Activated CD4-positive, alpha-beta T cell treated with anti-CD3 and anti-CD28 coated beads, Interleukin-2, amount 10 ng/mL, durations not matched to agents 7 days and 5 days (primary cell): ENCODE results near the gene TMEM127. TPM values are rescaled to one million over a fixed set of nuclear protein-coding genes. Genes with fewer than 3 reads are reported as not detected.
"Not testable (repeated sequence)": the region's sequence is repeated elsewhere in the genome, so short reads cannot be mapped to it uniquely, and the experiment has no call there.

ENCODE experiments used
- CTCF ChIA-PET: fragments of 350-600 bp; sonication (Branson Sonifier 250); formaldehyde crosslinking; loops from one replicate; lab custom pipeline; 2021; ENCODE audit warnings: antibody characterized with exemption; lab: Charles Lee
- POLR2A ChIA-PET: fragments of 350-600 bp; sonication (Branson Sonifier 250); formaldehyde crosslinking; loops from one replicate; lab custom pipeline; 2021; ENCODE audit warnings: antibody characterized with exemption; lab: Charles Lee
- DNase-seq: peaks from one replicate; pipeline ENCODE4 v3.0.0-alpha.2; 2020
- H3K27ac Mint-ChIP-seq: one replicate; pipeline ENCODE4 v1.8.0; 2021; ENCODE audit warnings: mild to moderate bottlenecking, moderate library complexity, mixed read lengths
- H3K27me3 Mint-ChIP-seq: one replicate; pipeline ENCODE4 v1.8.0; 2021; ENCODE audit warnings: mixed read lengths
- H3K36me3 Mint-ChIP-seq: one replicate; pipeline ENCODE4 v1.8.0; 2021; ENCODE audit warnings: low read depth, mixed read lengths
- H3K4me1 Mint-ChIP-seq: one replicate; pipeline ENCODE4 v1.8.0; 2021; ENCODE audit warnings: mixed read lengths
- H3K4me3 Mint-ChIP-seq: one replicate; pipeline ENCODE4 v1.8.0; 2021; ENCODE audit warnings: mild to moderate bottlenecking, moderate library complexity, mixed read lengths
- H3K9me3 Mint-ChIP-seq: one replicate; pipeline ENCODE4 v1.8.0; 2021; ENCODE audit warnings: mixed read lengths
- total RNA-seq, 2 experiments: library from RNA; stranded (reverse); gene quantifications; one replicate each; pipeline ENCODE4 v1.2.3, GENCODE V29; 2021

TMEM127 gene
- total RNA-seq, 2 experiments from 2014 or later = 32.9 to 44.5 TPM

GRCh38 chr2:96238266-96238665 is 27.5 kb downstream of the TMEM127 start:
- Mint-ChIP-seq H3K4me3 (no peak overlapping the region), H3K27me3 (no peaks in the 10 kb centered on the region), H3K27ac (no peak overlapping the region), H3K36me3 (peaks cover 2% of the 10 kb centered on the region), H3K4me1 (peaks cover 28% of the 10 kb centered on the region), H3K9me3 (no peaks in the 10 kb centered on the region)
- ChIA-PET CTCF (interaction anchor here (0.9 to 2.9 kb wide), 4 partner anchors 12 to 30 kb away, joined by 3 to 9 read pairs (median 4); partner anchors contain the start of gene STARD7), POLR2A (no interaction called here)
- no peak for DNase-seq

GRCh38 chr2:96236882-96237281 is 28.9 kb downstream of the TMEM127 start:
- Mint-ChIP-seq H3K36me3 (no peaks in the 10 kb centered on the region), H3K9me3 (no peaks in the 10 kb centered on the region), H3K4me1 (peaks cover 14% of the 10 kb centered on the region), H3K27me3 (no peaks in the 10 kb centered on the region), H3K27ac (peak overlapping the region; percentile 1), H3K4me3 (no peak overlapping the region)
- ChIA-PET CTCF (interaction anchor here (1.0 to 1.5 kb wide), 3 partner anchors 16 to 69 kb away, joined by 3 read pairs; no protein-coding TSS in a partner anchor), POLR2A (interaction anchor here (0.6 kb wide), 1 partner anchor 104 kb away, joined by 3 read pairs; no protein-coding TSS in a partner anchor)
- no peak for DNase-seq

- no peaks in the 10 kb centered on the region for H3K27me3 Mint-ChIP-seq
- H3K4me3 Mint-ChIP-seq = no peak overlapping the region
- no peak for DNase-seq
- no peaks in the 10 kb centered on the region for H3K4me1 Mint-ChIP-seq
- H3K27ac Mint-ChIP-seq = no peak overlapping the region
- peaks cover 2% of the 10 kb centered on the region for H3K36me3 Mint-ChIP-seq
- ChIA-PET POLR2A (no interaction called here), CTCF (interaction anchor here (1.2 to 2.5 kb wide), 4 partner anchors 9 to 26 kb away, joined by 3 to 11 read pairs (median 4); partner anchors contain the start of gene STARD7)
- H3K9me3 Mint-ChIP-seq = no peaks in the 10 kb centered on the region
Observed at GRCh38 chr2:96233880-96234316, 31.9 kb downstream of the TMEM127 start.

- no peak overlapping the region for H3K4me3 Mint-ChIP-seq
- POLR2A ChIA-PET = no interaction called here
- CTCF ChIA-PET = interaction anchor here (1.2 to 2.5 kb wide), 4 partner anchors 8 to 25 kb away, joined by 3 to 11 read pairs (median 4); partner anchors contain the start of gene STARD7
Observed at GRCh38 chr2:96233436-96233835, 32.4 kb downstream of the TMEM127 start.

GRCh38 chr2:96231316-96231715 is 34.5 kb downstream of the TMEM127 start:
- no peaks in the 10 kb centered on the region for H3K9me3 Mint-ChIP-seq
- peaks cover 2% of the 10 kb centered on the region for H3K36me3 Mint-ChIP-seq
- no peak overlapping the region for H3K4me3 Mint-ChIP-seq
- CTCF ChIA-PET = interaction anchor here (1.1 kb wide), 1 partner anchor 8 kb away, joined by 3 read pairs; no protein-coding TSS in a partner anchor
- no peak overlapping the region for H3K27ac Mint-ChIP-seq
- H3K4me1 Mint-ChIP-seq = no peaks in the 10 kb centered on the region
- no peak for DNase-seq
- H3K27me3 Mint-ChIP-seq = no peaks in the 10 kb centered on the region
- POLR2A ChIA-PET = interaction anchor here (0.6 kb wide), 1 partner anchor 23 kb away, joined by 3 read pairs; no protein-coding TSS in a partner anchor

More at GRCh38 chr2:96233436-96233835, 32.4 kb downstream of the TMEM127 start:
- no peaks in the 10 kb centered on the region for H3K4me1 Mint-ChIP-seq
- H3K27ac Mint-ChIP-seq = no peak overlapping the region
- no peaks in the 10 kb centered on the region for H3K9me3 Mint-ChIP-seq
- no peaks in the 10 kb centered on the region for H3K27me3 Mint-ChIP-seq
- H3K36me3 Mint-ChIP-seq = peaks cover 2% of the 10 kb centered on the region
- DNase-seq = no peak

- POLR2A ChIA-PET = no interaction called here
- Mint-ChIP-seq H3K4me3 (no peak overlapping the region), H3K27me3 (no peaks in the 10 kb centered on the region), H3K36me3 (no peaks in the 10 kb centered on the region), H3K4me1 (peaks cover 9% of the 10 kb centered on the region), H3K9me3 (no peaks in the 10 kb centered on the region), H3K27ac (no peak overlapping the region)
- no peak for DNase-seq
- CTCF ChIA-PET = interaction anchor here (0.6 to 1.1 kb wide), 3 partner anchors 20 to 306 kb away, joined by 3 to 5 read pairs (median 3); no protein-coding TSS in a partner anchor
Observed at GRCh38 chr2:96225016-96225533, 40.7 kb downstream of the TMEM127 start.

GRCh38 chr2:96221106-96221505 is 44.7 kb downstream of the TMEM127 start:
- H3K27ac Mint-ChIP-seq, H3K4me1 Mint-ChIP-seq, DNase-seq, H3K36me3 Mint-ChIP-seq, H3K9me3 Mint-ChIP-seq, POLR2A ChIA-PET, H3K27me3 Mint-ChIP-seq, H3K4me3 Mint-ChIP-seq: not testable (repeated sequence)
- CTCF ChIA-PET = interaction anchor here (1.4 kb wide), 1 partner anchor 12 kb away, joined by 3 read pairs; the partner anchor contains the start of gene STARD7

GRCh38 chr2:96219959-96220358 is 45.8 kb downstream of the TMEM127 start:
- CTCF ChIA-PET, H3K4me1 Mint-ChIP-seq, DNase-seq, H3K27me3 Mint-ChIP-seq, H3K36me3 Mint-ChIP-seq, H3K9me3 Mint-ChIP-seq, H3K27ac Mint-ChIP-seq, POLR2A ChIA-PET, H3K4me3 Mint-ChIP-seq: not testable (repeated sequence)

GRCh38 chr2:96218508-96219131 is 47.2 kb downstream of the TMEM127 start:
- DNase-seq = no peak
- Mint-ChIP-seq H3K4me1 (no peaks in the 10 kb centered on the region), H3K27ac (no peak overlapping the region), H3K36me3 (no peaks in the 10 kb centered on the region), H3K9me3 (no peaks in the 10 kb centered on the region), H3K27me3 (no peaks in the 10 kb centered on the region), H3K4me3 (no peak overlapping the region)
- ChIA-PET POLR2A (no interaction called here), CTCF (interaction anchor here (1.0 to 1.5 kb wide), 2 partner anchors 10 to 102 kb away, joined by 4 to 5 read pairs; partner anchors contain the start of gene STARD7)

GRCh38 chr2:96214554-96214953 is 51.2 kb downstream of the TMEM127 start:
- Mint-ChIP-seq H3K27ac (no peak overlapping the region), H3K4me1 (peaks cover 10% of the 10 kb centered on the region), H3K9me3 (no peaks in the 10 kb centered on the region), H3K36me3 (no peaks in the 10 kb centered on the region), H3K27me3 (no peaks in the 10 kb centered on the region), H3K4me3 (no peak overlapping the region)
- POLR2A ChIA-PET = no interaction called here
- no peak for DNase-seq
- CTCF ChIA-PET = no interaction called here

- H3K27ac Mint-ChIP-seq = no peak overlapping the region
- H3K4me3 Mint-ChIP-seq = no peak overlapping the region
- ChIA-PET CTCF (interaction anchor here (0.7 to 1.5 kb wide), 2 partner anchors 29 to 48 kb away, joined by 3 to 4 read pairs; no protein-coding TSS in a partner anchor), POLR2A (interaction anchor here (1.1 kb wide), 1 partner anchor 14 kb away, joined by 3 read pairs; no protein-coding TSS in a partner anchor)
- no peaks in the 10 kb centered on the region for H3K9me3 Mint-ChIP-seq
- no peaks in the 10 kb centered on the region for H3K27me3 Mint-ChIP-seq
- no peaks in the 10 kb centered on the region for H3K36me3 Mint-ChIP-seq
- DNase-seq = no peak
- peaks cover 14% of the 10 kb centered on the region for H3K4me1 Mint-ChIP-seq
Observed at GRCh38 chr2:96213379-96213778, 52.4 kb downstream of the TMEM127 start.

- no peaks in the 10 kb centered on the region for H3K9me3 Mint-ChIP-seq
- ChIA-PET POLR2A (interaction anchor here (1.1 kb wide), 1 partner anchor 15 kb away, joined by 3 read pairs; no protein-coding TSS in a partner anchor), CTCF (no interaction called here)
- H3K4me3 Mint-ChIP-seq = no peak overlapping the region
- peaks cover 4% of the 10 kb centered on the region for H3K36me3 Mint-ChIP-seq
- H3K27ac Mint-ChIP-seq = no peak overlapping the region
- no peak for DNase-seq
- H3K4me1 Mint-ChIP-seq = peaks cover 19% of the 10 kb centered on the region
- H3K27me3 Mint-ChIP-seq = no peaks in the 10 kb centered on the region
Observed at GRCh38 chr2:96212339-96212738, 53.5 kb downstream of the TMEM127 start.

- peaks cover 23% of the 10 kb centered on the region for H3K36me3 Mint-ChIP-seq
- DNase-seq = no peak
- peaks cover 43% of the 10 kb centered on the region for H3K4me1 Mint-ChIP-seq
- H3K27ac Mint-ChIP-seq = peak overlapping the region; percentile 54
- peak overlapping the region; percentile 96 for H3K4me3 Mint-ChIP-seq
- H3K27me3 Mint-ChIP-seq = no peaks in the 10 kb centered on the region
- POLR2A ChIA-PET = no interaction called here
- no peaks in the 10 kb centered on the region for H3K9me3 Mint-ChIP-seq
- CTCF ChIA-PET = interaction anchor here (1.2 kb wide), 1 partner anchor 71 kb away, joined by 4 read pairs; the partner anchor contains the start of gene ASTL
Observed at GRCh38 chr2:96209729-96210085, 56.1 kb downstream of the TMEM127 start.
